Mesodermal cell (in vitro differentiated cells): ENCODE measurements around the gene RGL3.

Source experiments
- H3K27ac ChIP-seq: 2 replicates; pipeline ENCODE4 v1.7.0; 2013; ENCODE audit warnings: mild to moderate bottlenecking, low read depth, low read length, moderate library complexity; ENCODE audit not compliant: severe bottlenecking
- H3K36me3 ChIP-seq: 2 replicates; pipeline ENCODE4 v1.7.1; 2013; ENCODE audit warnings: mild to moderate bottlenecking, low read length, moderate library complexity; ENCODE audit not compliant: control insufficient read depth, insufficient read depth
- H3K4me1 ChIP-seq: one replicate; pipeline ENCODE4 v1.7.1; 2013; ENCODE audit warnings: mild to moderate bottlenecking, low read length; ENCODE audit not compliant: insufficient read depth, control insufficient read depth, poor library complexity, severe bottlenecking
- H3K4me3 ChIP-seq: 2 replicates; pipeline ENCODE4 v1.7.0; 2013; ENCODE audit warnings: low read length, control low read depth, mild to moderate bottlenecking; ENCODE audit not compliant: insufficient read depth, poor library complexity, severe bottlenecking; ENCODE audit errors: extremely low read depth
- H3K9me3 ChIP-seq: 2 replicates; pipeline ENCODE4 v1.7.1; 2013; ENCODE audit warnings: mild to moderate bottlenecking, low read length, moderate library complexity; ENCODE audit not compliant: control insufficient read depth
- WGBS, 2 experiments: methylation state at CpG; one replicate each; pipeline ENCODE4 v1.1.5; 2013; ENCODE audit warnings: missing lambda C conversion rate in 2 of 2; ENCODE audit not compliant: insufficient coverage in 2 of 2; 5-methylcytosine and 5-hydroxymethylcytosine counted together

The RGL3 gene

DNA sequence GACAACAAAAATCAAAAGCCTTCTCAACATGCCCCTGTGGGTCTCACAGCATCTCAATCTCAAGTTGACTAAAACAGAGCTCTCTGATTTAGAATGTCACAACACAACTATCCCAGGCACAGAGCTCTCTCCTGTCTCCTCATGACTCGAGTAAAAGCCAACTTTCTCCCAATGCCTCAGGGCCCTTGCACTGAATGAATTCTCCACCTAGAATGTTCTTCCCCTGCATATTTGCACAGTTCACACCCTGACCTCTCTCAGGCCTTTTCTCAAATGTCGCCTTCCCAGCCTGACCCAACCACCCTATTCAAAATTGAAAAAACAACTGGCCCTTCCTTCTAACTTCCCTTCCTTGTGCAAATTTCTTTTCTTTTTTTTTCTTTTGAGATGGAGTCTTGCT lies 48.4 kb downstream of the RGL3 start:
- 89 to 95% methylated on average over 2 of the region's 2 CpGs for WGBS, 2 experiments
- H3K4me1 ChIP-seq, result peaks cover 10% of the 10 kb centered on the region
- H3K36me3 ChIP-seq, result peaks cover under 1% of the 10 kb centered on the region
- no peak overlapping the region for H3K4me3 ChIP-seq
- no peaks in the 10 kb centered on the region for H3K9me3 ChIP-seq
- no peak overlapping the region for H3K27ac ChIP-seq

DNA sequence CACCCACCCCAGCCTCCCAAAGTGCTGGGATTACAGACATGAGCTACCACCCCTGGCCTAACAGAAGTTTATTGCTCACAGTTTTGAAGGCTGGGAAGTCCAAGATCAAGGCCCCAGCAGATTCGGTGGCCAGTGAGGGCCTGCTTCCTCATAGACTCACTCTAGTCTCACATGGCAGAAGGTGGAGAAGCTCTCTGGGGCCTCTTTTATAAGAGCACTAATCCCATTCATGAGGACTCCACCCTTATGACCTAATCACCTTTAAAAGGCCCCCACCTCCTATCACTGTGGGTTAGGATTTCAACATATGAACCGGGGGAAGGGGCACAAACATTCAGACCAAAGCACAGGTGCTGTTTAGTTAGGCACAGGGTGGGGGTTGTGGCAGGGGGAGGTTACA lies 51.6 kb downstream of the RGL3 start:
- Histone ChIP-seq H3K4me1 (no peaks in the 10 kb centered on the region), H3K4me3 (no peak overlapping the region), H3K36me3 (peaks cover 2% of the 10 kb centered on the region), H3K27ac (no peak overlapping the region), H3K9me3 (no peaks in the 10 kb centered on the region)
- 71% methylated on average over 1 of the region's 2 CpGs; no CpG with 5 or more reads in 1 of the 2 experiments for WGBS, 2 experiments

DNA sequence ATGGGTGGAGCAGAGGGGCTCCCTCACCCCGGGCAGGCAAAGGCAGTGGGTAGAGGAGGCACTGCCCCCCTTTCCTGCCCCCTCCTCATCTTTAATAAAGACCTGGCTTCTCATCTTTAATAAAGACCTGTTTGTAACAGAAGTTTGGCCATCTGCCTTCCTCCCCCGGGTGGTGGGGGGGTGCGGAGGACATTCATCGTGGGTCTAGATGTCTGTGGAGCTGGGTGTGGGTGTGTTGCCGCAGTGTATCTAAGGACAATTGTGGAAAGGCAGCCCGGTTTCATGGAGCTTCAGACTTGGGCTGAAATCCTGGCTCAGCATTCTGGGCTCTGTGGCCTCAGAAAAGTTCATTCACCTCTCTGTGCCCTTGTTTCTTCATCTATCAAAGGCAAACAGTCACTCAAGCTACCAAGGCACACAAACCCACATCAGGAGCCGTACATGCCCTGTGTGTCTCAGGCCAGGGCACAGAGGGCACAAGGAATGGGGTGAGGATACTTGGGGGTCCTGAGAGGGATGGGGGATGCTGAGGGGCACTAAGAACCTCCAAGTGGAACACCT lies 53.5 kb downstream of the RGL3 start:
- no peak overlapping the region for H3K27ac ChIP-seq
- H3K4me1 ChIP-seq, result no peaks in the 10 kb centered on the region
- H3K36me3 ChIP-seq, result peaks cover 2% of the 10 kb centered on the region
- no peaks in the 10 kb centered on the region for H3K9me3 ChIP-seq
- WGBS, 2 experiments, result 80 to 94% methylated on average over 1 to 2 of the region's 7 CpGs
- H3K4me3 ChIP-seq, result no peak overlapping the region

DNA sequence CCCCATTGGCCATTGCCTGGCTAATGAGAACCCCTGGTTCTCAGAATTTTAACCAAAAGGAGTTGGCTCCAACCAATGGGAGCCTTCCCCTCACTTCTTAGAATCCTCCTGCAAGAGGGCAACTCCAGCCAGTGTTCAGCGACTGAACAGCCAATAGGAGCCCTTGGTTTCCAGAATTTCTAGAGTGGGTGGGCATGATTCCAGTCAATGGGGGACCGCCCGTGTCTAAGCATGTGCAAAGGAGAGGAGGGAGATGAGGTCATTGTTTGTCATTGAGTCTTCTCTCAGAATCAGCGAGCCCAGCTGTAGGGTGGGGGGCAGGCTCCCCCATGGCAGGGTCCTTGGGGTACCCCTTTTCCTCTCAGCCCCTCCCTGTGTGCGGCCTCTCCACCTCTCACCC lies 54.2 kb downstream of the RGL3 start:
- 90 to 100% methylated on average over 1 to 4 of the region's 5 CpGs for whole genome bisulfite sequencing, 2 experiments
- H3K27ac ChIP-seq, result no peak overlapping the region
- no peaks in the 10 kb centered on the region for H3K9me3 ChIP-seq
- no peak overlapping the region for H3K4me3 ChIP-seq
- peaks cover 2% of the 10 kb centered on the region for H3K36me3 ChIP-seq
- no peaks in the 10 kb centered on the region for H3K4me1 ChIP-seq

DNA sequence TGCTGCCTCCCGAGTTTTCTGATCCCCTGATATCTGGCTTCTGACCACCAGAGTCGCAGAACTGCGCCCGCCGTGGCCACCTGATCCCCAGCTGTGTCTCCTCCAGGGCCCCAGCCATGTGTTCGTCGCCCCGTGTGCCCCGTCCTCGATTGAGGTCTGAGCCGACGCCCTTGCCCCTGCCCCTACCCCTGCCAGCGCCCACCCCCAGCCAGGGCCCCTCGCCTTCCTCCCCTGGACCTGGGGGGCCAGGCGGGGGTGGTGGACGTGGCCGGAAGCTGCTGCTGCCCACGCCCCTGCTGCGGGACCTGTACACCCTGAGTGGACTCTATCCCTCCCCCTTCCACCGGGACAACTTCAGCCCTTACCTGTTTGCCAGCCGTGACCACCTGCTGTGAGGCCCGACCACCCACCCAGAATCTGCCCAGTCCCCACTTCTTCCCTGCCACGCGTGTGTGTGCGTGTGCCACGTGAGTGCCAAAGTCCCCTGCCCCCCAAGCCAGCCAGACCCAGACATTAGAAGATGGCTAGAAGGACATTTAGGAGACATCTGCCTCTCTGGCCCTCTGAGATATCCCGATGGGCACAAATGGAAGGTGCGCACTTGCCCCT lies 54.7 kb downstream of the RGL3 start:
- H3K4me3 ChIP-seq, result no peak overlapping the region
- no peaks in the 10 kb centered on the region for H3K4me1 ChIP-seq
- H3K36me3 ChIP-seq, result peaks cover 2% of the 10 kb centered on the region
- 92 to 93% methylated on average over 21 to 25 of the region's 28 CpGs for WGBS, 2 experiments
- no peak overlapping the region for H3K27ac ChIP-seq
- no peaks in the 10 kb centered on the region for H3K9me3 ChIP-seq

DNA sequence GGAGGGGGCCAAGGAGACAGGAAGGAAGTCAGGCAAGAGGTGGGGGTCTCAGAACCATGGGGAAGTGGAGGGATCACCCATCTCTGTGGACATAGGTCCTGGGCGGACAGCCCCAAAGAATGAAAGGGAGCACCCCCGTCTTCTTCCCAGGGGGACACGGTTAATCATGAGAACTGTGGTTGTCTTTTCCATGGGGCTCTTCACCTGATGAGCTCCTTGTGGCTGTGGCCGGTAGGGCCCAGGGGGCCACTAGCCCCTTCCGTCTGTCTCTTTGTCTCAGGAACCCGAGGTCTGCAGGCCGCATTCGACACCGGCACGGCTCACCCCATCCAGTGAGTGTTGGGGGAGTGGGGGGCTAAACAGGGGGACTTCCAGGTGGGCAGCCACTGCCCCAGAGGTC lies 55.2 kb downstream of the RGL3 start:
- WGBS, 2 experiments, result 88 to 98% methylated on average over 6 to 9 of the region's 10 CpGs
- no peaks in the 10 kb centered on the region for H3K4me1 ChIP-seq
- peaks cover 2% of the 10 kb centered on the region for H3K36me3 ChIP-seq
- H3K9me3 ChIP-seq, result no peaks in the 10 kb centered on the region
- no peak overlapping the region for H3K4me3 ChIP-seq
- no peak overlapping the region for H3K27ac ChIP-seq

DNA sequence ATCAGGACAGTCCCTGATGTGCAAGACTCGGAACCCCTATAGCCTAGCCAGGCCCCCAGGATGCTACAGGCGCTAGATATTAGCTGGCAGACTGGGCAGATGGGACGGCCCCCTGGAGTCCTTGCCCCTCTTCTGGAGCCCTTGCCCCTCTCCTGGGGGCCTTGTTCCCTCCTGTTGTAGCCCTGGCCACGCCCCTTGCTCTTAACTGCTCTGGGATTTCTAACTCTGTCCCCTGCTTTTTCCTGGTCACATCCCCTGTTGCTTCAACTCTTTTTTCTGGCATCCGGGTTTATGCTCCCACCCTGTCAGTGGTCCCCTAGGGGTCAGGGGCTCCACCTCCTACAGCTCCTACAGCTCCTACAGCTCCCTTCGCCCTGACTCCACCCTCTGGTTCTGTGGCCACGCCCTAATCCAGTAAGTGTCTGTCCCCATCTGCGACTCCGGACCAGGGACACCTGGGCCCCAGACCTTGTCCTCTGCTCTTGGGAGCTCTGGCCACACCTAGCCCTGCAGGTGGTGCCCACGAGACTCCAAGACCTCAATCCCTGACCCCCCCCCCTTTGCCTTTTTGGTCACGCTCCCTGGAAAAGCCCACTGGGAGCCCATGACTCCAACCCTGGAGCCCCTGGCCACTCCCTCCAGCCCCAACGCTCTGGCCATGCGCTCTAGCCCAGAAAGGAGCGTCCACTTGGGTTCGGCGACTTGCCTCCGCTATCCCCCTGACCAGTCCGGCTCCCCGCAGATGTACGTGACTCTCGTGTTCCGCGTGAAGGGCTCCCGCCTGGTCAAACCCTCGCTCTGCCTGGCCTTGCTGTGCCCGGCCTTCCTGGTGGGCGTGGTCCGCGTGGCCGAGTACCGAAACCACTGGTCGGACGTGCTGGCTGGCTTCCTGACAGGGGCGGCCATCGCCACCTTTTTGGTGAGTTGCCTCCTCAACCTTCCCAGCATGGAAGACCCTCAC lies 57.1 kb downstream of the RGL3 start:
- Histone ChIP-seq H3K4me1 (no peaks in the 10 kb centered on the region), H3K9me3 (no peaks in the 10 kb centered on the region), H3K27ac (no peak overlapping the region), H3K4me3 (no peak overlapping the region), H3K36me3 (peaks cover 2% of the 10 kb centered on the region)
- 85 to 91% methylated on average over 24 to 34 of the region's 35 CpGs for WGBS, 2 experiments

DNA sequence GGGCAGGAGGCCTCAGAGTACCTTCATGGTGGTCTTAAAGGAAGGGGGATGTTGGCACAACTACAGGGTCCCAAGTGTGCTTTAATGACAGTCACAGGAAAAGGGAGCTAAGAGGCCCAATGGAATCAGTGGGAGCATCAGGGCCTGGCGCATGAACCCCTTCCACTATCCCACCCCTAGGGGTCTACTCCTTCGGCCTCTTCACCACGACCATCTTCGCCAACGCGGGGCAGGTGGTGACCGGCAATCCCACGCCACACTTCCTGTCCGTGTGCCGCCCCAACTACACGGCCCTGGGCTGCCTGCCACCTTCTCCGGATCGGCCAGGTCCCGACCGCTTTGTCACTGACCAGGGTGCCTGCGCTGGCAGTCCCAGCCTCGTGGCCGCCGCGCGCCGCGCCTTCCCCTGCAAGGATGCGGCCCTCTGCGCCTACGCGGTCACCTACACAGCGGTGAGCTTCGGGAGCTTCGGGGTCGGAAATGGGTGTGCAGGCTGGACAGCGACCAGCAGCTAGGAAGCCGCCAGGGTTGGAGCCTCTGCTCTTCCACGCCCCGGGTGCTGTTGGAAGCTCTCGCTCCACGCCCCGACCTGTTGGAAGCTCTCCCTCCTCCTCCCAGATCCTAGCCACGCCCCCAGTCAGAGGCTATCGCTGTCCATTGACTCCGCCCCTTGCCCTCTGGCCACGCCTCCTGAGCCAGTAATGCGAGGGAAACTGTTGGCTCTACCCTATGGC lies 57.9 kb downstream of the RGL3 start:
- H3K27ac ChIP-seq, result no peak overlapping the region
- H3K36me3 ChIP-seq, result peaks cover 2% of the 10 kb centered on the region
- no peaks in the 10 kb centered on the region for H3K4me1 ChIP-seq
- no peak overlapping the region for H3K4me3 ChIP-seq
- H3K9me3 ChIP-seq, result no peaks in the 10 kb centered on the region
- 46 to 47% methylated on average over 40 to 43 of the region's 43 CpGs for WGBS, 2 experiments

DNA sequence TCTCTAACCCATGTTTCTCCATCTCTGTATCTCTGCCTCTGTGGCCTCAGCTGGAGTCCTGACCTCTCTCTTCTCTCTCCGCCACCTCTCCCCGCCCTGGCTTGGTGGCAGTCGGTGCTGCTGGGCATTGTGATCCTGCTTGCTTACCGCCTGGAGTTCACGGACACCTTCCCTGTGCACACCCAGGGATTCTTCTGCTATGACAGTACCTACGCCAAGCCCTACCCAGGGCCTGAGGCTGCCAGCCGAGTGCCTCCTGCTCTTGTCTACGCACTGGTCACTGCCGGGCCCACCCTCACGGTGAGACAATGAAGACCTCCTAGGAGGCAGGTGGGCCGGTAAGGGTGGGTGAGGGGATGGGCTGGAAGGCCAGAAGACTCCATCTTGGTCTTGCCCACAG lies 59.7 kb downstream of the RGL3 start:
- Histone ChIP-seq H3K4me3 (no peak overlapping the region), H3K4me1 (no peaks in the 10 kb centered on the region), H3K9me3 (no peaks in the 10 kb centered on the region), H3K36me3 (no peaks in the 10 kb centered on the region), H3K27ac (no peak overlapping the region)
- 89 to 92% methylated on average over 7 to 11 of the region's 11 CpGs for WGBS, 2 experiments

DNA sequence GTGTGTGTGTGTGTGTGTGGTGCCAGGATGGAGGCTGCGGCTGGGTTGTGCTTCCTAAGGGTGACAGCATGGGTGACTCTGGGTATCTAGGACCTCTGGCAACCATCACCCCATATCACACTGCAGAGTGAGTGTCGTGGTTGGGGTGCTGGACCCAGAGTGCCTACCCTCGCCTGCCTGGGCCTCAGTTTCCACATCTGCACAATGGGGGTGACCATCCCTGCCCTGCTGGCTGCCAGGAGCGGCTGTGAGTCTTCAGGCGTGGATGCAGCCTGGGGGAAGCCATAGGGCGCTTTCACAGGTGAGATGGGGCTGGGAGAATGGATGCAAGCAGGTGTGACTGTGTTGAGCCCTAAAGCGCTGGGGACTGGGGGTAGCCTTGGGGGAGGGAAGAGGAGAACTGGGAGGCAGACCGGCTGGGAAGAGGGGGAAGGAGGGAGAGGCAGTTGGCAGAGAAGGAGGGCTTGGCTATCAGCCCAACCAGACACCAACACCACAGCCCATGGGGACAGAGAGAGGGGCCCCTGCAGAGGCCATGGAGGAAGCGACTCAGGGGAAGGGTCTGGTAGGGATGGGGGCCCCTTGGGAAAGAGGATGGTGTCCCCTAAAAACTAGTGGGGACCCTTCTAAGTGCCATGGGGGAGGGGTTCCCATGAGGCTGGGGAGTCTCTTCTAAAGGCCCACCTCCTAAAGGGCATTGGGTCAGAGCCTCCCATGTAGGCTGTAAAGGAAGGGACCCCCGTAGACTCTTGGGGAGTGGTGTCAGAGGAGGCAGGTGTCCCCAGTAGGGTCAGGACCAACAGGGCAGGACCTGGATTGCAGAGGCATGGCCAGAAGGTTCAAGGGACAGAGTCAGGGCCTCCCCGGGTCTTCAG lies 62.2 kb downstream of the RGL3 start:
- Histone ChIP-seq H3K9me3 (no peaks in the 10 kb centered on the region), H3K4me3 (no peak overlapping the region), H3K27ac (no peak overlapping the region), H3K4me1 (no peaks in the 10 kb centered on the region), H3K36me3 (no peaks in the 10 kb centered on the region)
- 79 to 81% methylated on average over 6 to 10 of the region's 11 CpGs for WGBS, 2 experiments
